Measurements from ENCODE around the gene SPO11. TPM values are rescaled to one million over a fixed set of nuclear protein-coding genes. Genes with fewer than 3 reads are reported as not detected.

The SPO11 gene
- total and polyA plus RNA-seq, 2 of the 4 experiments (the other 2 are of a cell fraction), result not detected

DNA sequence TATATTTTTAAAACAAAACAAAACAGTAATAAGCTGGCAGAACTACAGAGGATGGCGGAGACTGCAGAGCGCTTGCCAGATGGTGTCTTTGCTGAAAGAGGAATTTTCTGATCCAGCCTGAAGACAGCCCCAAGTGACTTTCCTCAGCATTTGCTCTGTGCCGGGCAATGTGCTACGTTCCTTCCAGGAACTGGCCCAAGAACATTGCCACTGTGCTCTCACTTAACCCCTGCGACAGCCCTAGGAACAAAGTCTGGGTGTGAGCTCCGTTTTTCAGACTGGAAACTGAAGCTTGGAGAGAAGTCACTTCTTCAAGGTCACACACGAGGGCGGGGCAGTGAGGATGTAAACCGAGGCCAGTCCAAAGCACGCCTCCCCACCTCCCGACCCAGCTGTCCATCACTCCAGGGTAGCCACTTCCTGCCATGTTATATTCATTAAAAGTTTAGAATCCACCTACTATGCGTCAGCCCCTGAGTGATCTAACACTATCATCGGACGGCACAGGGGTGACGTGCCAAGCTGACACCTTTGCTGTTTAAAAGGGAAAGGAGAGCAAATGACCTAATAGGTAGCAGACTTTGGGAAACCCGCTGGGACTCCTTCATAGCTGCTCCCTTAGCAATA lies 40.8 kb upstream of the SPO11 start:
- H2AK5ac ChIP-seq (ENCODE audit: low read depth, low read length), result no peak overlapping the region
- H4K8ac ChIP-seq (ENCODE audit: low read depth in 2 of 2, low read length in 2 of 2), result no peak overlapping the region
- H3K56ac ChIP-seq (ENCODE audit: extremely low read depth, insufficient read depth, low read length), result no peak overlapping the region
- H3K4me2 ChIP-seq (ENCODE audit: low read depth, low read length), result no peak overlapping the region
- no peaks in the 10 kb centered on the region for H3K9me3 ChIP-seq (ENCODE audit: control insufficient read depth, insufficient read depth, low read length)
- H3K4ac ChIP-seq (ENCODE audit: low read depth, low read length), result no peak overlapping the region
- no peak overlapping the region for H2AK9ac ChIP-seq (replicated peaks; ENCODE audit: low read depth, low read length, poor library complexity)
- ChIA-PET CTCF (no interaction called here), POLR2A (ENCODE audit: unreplicated experiment) (no interaction called here)
- no peak overlapping the region for H2AFZ ChIP-seq (replicated peaks; ENCODE audit: low read length, poor library complexity)
- no TSS peak for BruUV-seq (replicated peaks)
- H4K20me1 ChIP-seq (ENCODE audit: insufficient read depth, low read length), result no peaks in the 10 kb centered on the region
- no peaks in the 10 kb centered on the region for H3K36me3 ChIP-seq (ENCODE audit: control insufficient read depth, insufficient read depth, low read length)
- dilution Hi-C loops (cut with HindIII; ENCODE audit: low sequenced_read_pairs, unreplicated experiment), result no loop called here
- H4K5ac ChIP-seq (ENCODE audit: low read depth, low read length), result no peak overlapping the region
- H3K27me3 ChIP-seq (ENCODE audit: control insufficient read depth, insufficient read depth, low read length), result peaks cover 13% of the 10 kb centered on the region
- H2BK15ac ChIP-seq (ENCODE audit: low read depth, low read length), result no peak overlapping the region
- no peak overlapping the region for H3K23ac ChIP-seq (ENCODE audit: low read depth, low read length)
- in situ Hi-C loops (cut with MboI; ENCODE audit: low sequenced_read_pairs), result no loop called here
- TF ChIP-seq RAD21 (IDR thresholded peaks at IDR 0.05; ENCODE audit: low read length) (no peak), MAFK (IDR thresholded peaks at IDR 0.05; ENCODE audit: low read depth, low read length) (no peak), FOS (IDR thresholded peaks at IDR 0.05; ENCODE audit: low read depth, low read length) (no peak), BHLHE40 (IDR thresholded peaks at IDR 0.05; ENCODE audit: low read depth, low read length) (no peak), CHD1 (IDR thresholded peaks at IDR 0.05; ENCODE audit: low read depth, low read length) (no peak), MAZ (IDR thresholded peaks at IDR 0.05; ENCODE audit: borderline replicate concordance, low read depth, low read length) (no peak), MXI1 (IDR thresholded peaks at IDR 0.05; ENCODE audit: borderline replicate concordance, low read depth, low read length) (no peak), NFE2L2 (IDR thresholded peaks at IDR 0.05; ENCODE audit: low read depth, low read length) (no peak), RCOR1 (IDR thresholded peaks at IDR 0.05; ENCODE audit: insufficient replicate concordance, low read length) (no peak), CEBPB (IDR thresholded peaks at IDR 0.05; ENCODE audit: low read depth, low read length) (no peak)
- TF ChIP-seq, protein P1, sequence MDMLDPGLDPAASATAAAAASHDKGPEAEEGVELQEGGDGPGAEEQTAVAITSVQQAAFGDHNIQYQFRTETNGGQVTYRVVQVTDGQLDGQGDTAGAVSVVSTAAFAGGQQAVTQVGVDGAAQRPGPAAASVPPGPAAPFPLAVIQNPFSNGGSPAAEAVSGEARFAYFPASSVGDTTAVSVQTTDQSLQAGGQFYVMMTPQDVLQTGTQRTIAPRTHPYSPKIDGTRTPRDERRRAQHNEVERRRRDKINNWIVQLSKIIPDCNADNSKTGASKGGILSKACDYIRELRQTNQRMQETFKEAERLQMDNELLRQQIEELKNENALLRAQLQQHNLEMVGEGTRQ (IDR thresholded peaks at IDR 0.05; ENCODE audit: low read depth, low read length), result no peak
- H3K18ac ChIP-seq (ENCODE audit: low read depth, low read length), result no peak overlapping the region
- intact Hi-C loops (cut with micrococcal nuclease), result no loop called here
- H3K4me3 ChIP-seq (ENCODE audit: insufficient read depth, low read depth, low read length), result no peak overlapping the region
- no peaks in the 10 kb centered on the region for H3K79me1 ChIP-seq (ENCODE audit: low read depth in 1 of 2, low read length in 2 of 2)
- WGBS, 2 experiments (ENCODE audit: extremely low coverage in 2 of 2, insufficient read length in 1 of 2), result no CpG with 5 or more reads among the region's 16 CpGs
- H3K27ac ChIP-seq (ENCODE audit: insufficient read depth, low read length), result no peak overlapping the region
- no peak overlapping the region for H2BK120ac ChIP-seq (ENCODE audit: low read depth, low read length)
- H3K14ac ChIP-seq (replicated peaks; ENCODE audit: low read depth, low read length), result no peak overlapping the region
- H2BK20ac ChIP-seq (ENCODE audit: low read depth, low read length), result no peak overlapping the region
- H4K91ac ChIP-seq (ENCODE audit: insufficient read depth, low read depth, low read length), result no peak overlapping the region
- peaks cover 2% of the 10 kb centered on the region; the same call in 1 of the 2 replicates for H3K4me1 ChIP-seq (ENCODE audit: control insufficient read depth, insufficient read depth, low read length)
- H3K9me1 ChIP-seq (ENCODE audit: insufficient read depth, low read length), result no peaks in the 10 kb centered on the region
- H3K9ac ChIP-seq (ENCODE audit: low read depth, low read length), result no peak overlapping the region
- H2BK5ac ChIP-seq (ENCODE audit: low read depth, low read length, poor library complexity, severe bottlenecking), result no peak overlapping the region
- ATAC-seq (ENCODE audit: low read depth) (no peak), DNase-seq (no peak)

Data from IMR-90 (cell line).